Testis (tissue), 3 donors: Measurements from ENCODE around the gene XCL2. TPM values are rescaled to one million over a fixed set of nuclear protein-coding genes. Genes with fewer than 3 reads are reported as not detected.

ENCODE experiments used
- DNase-seq: peaks from one replicate; pipeline ENCODE4 v3.0.0-alpha.2; 2019
- H3K27ac ChIP-seq, 2 donors: fragments of 200-600 bp; sonication (generic); one replicate each; pipeline ENCODE4 v1.5.1; 2019
- H3K27me3 ChIP-seq: fragments of 200-600 bp; sonication (generic); one replicate; pipeline ENCODE4 v1.5.1; 2019
- H3K36me3 ChIP-seq: fragments of 200-600 bp; sonication (generic); one replicate; pipeline ENCODE4 v1.5.1; 2017; ENCODE audit warnings: low read depth; ENCODE audit errors: missing control alignments
- H3K4me1 ChIP-seq: fragments of 200-600 bp; sonication (generic); one replicate; pipeline ENCODE4 v1.5.1; 2019
- H3K4me3 ChIP-seq, 2 donors: fragments of 200-600 bp; sonication (generic); one replicate each; pipeline ENCODE4 v1.5.1; 2017 to 2019
- H3K9me3 ChIP-seq: fragments of 200-600 bp; sonication (generic); one replicate; pipeline ENCODE4 v1.5.1; 2017
- CTCF ChIP-seq, 3 experiments: fragments of 450-650 bp in 2 of 3; fragments of 200-600 bp in 1 of 3; sonication (generic) in 1 of 3; IDR thresholded peaks; one replicate each; pipeline ENCODE4 v1.5.1; 2016 to 2019; ENCODE audit warnings: antibody characterized with exemption in 3 of 3, mild to moderate bottlenecking in 2 of 3, moderate library complexity in 1 of 3
- POLR2A ChIP-seq: fragments of 450-650 bp; IDR thresholded peaks from one replicate; pipeline ENCODE4 v1.6.1; 2017; ENCODE audit warnings: antibody characterized with exemption, mild to moderate bottlenecking, moderate library complexity
- WGBS, 2 donors: methylation state at CpG; one replicate each; pipeline ENCODE4 v1.1.5; 2018; 5-methylcytosine and 5-hydroxymethylcytosine counted together
- intact Hi-C: fragments of 100-400 bp; cut with DNase I; formaldehyde crosslinking; loops from one replicate; pipeline ENCODE4 v1.15.1; 2023; ENCODE audit warnings: low total_unique reads
- polyA plus RNA-seq: library from polyadenylated mRNA; stranded (reverse); fragments of 350-450 nt; fragmentation: Illumina TruSeq; extraction: RNeasy Lipid Tissue Mini Kit (QIAGEN cat#74804); gene quantifications from one replicate; pipeline ENCODE4 v1.2.3, GENCODE V29; 2014; ENCODE audit warnings: low read depth, low replicate concordance; ENCODE audit not compliant: insufficient read depth
- total RNA-seq, 2 donors: library from RNA; depleted of rRNA; stranded (reverse); fragments of >200 nt; gene quantifications; one replicate each; pipeline ENCODE4 v1.2.3, GENCODE V29; 2016

The XCL2 gene
- total and polyA plus RNA-seq, 3 donors from 2014 or later: 2.0 TPM; not detected in 2

GRCh38 chr1:168555508-168556046 is 11.8 kb upstream of the XCL2 start:
- H3K27me3 ChIP-seq: no peaks in the 10 kb centered on the region
- H3K36me3 ChIP-seq: no peaks in the 10 kb centered on the region
- no peaks in the 10 kb centered on the region for H3K4me1 ChIP-seq
- intact Hi-C loops: no loop called here
- H3K9me3 ChIP-seq: no peaks in the 10 kb centered on the region
- WGBS, 2 donors: 60 to 80% methylated on average over 3 of the region's 3 CpGs
- H3K4me3 ChIP-seq: no peak overlapping the region
- TF ChIP-seq CTCF (IDR thresholded peaks at IDR 0.05) (no peak), POLR2A (no peak)
- no peak for DNase-seq
- no peak overlapping the region for H3K27ac ChIP-seq

- intact Hi-C loops: no loop called here
- 83 to 91% methylated on average over 5 of the region's 5 CpGs for WGBS, 2 donors
- Histone ChIP-seq H3K9me3 (no peaks in the 10 kb centered on the region), H3K4me3 (no peak overlapping the region), H3K36me3 (no peaks in the 10 kb centered on the region), H3K27me3 (no peaks in the 10 kb centered on the region), H3K4me1 (no peaks in the 10 kb centered on the region), H3K27ac (no peak overlapping the region)
- TF ChIP-seq CTCF (IDR thresholded peaks at IDR 0.05) (no peak), POLR2A (no peak)
- DNase-seq: no peak
These were observed 11.0 kb upstream of the XCL2 start for GRCh38 chr1:168554603-168555483.

- H3K36me3 ChIP-seq: no peaks in the 10 kb centered on the region
- no peak for DNase-seq
- H3K27ac ChIP-seq: no peak overlapping the region
- intact Hi-C loops: no loop called here
- H3K4me1 ChIP-seq: no peaks in the 10 kb centered on the region
- no peaks in the 10 kb centered on the region for H3K9me3 ChIP-seq
- H3K4me3 ChIP-seq: no peak overlapping the region
- TF ChIP-seq POLR2A (no peak), CTCF (IDR thresholded peaks at IDR 0.05) (no peak)
- 90% methylated on average over 5 of the region's 5 CpGs for WGBS, 2 donors
- no peaks in the 10 kb centered on the region for H3K27me3 ChIP-seq
These were observed 10.1 kb upstream of the XCL2 start for GRCh38 chr1:168553680-168554553.

GRCh38 chr1:168552961-168553360 is 9.2 kb upstream of the XCL2 start:
- intact Hi-C loops: no loop called here
- Histone ChIP-seq H3K36me3 (no peaks in the 10 kb centered on the region), H3K27me3 (no peaks in the 10 kb centered on the region), H3K4me3 (no peak overlapping the region), H3K9me3 (no peaks in the 10 kb centered on the region), H3K4me1 (no peaks in the 10 kb centered on the region), H3K27ac (no peak overlapping the region)
- no peak for DNase-seq
- 75 to 87% methylated on average over 6 of the region's 6 CpGs for WGBS, 2 donors
- TF ChIP-seq CTCF (IDR thresholded peaks at IDR 0.05) (no peak), POLR2A (no peak)
